ENCODE data around the gene METTL6. TPM values are rescaled to one million over a fixed set of nuclear protein-coding genes. Genes with fewer than 3 reads are reported as not detected.

The METTL6 gene
- total and polyA plus RNA-seq, 10 of the 15 experiments (the other 5 are each of a cell fraction or from before 2014, with no cell fraction given): 13.8 to 29.6 (median 20.8) TPM

DNA sequence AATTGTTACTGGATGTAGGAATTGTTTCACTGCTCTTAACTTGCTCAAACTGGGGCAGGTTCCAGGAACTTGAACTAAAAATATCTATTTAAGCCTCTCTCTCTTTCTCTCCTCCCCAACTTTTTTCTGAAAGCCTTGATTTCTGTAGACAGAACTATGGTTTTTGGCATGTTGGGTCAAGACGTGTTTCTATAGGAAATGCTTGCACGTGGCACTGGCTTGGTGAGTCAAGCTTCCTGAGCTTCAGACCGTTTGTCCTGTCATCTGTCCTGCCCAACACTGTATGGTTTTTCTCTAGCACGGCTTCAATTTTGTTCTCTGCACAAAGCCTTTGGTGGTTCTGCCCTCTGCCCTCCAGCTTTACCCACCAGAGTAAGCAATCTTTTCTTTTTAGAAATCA lies 13.5 kb upstream of the METTL6 start:
- no peak for FAIRE-seq
- ChIA-PET CTCF (interaction anchor here (0.8 to 1.2 kb wide), 2 partner anchors 11 to 136 kb away, joined by 3 to 7 read pairs; no protein-coding TSS in a partner anchor), RAD21 (ENCODE audit: unreplicated experiment) (no interaction called here)

DNA sequence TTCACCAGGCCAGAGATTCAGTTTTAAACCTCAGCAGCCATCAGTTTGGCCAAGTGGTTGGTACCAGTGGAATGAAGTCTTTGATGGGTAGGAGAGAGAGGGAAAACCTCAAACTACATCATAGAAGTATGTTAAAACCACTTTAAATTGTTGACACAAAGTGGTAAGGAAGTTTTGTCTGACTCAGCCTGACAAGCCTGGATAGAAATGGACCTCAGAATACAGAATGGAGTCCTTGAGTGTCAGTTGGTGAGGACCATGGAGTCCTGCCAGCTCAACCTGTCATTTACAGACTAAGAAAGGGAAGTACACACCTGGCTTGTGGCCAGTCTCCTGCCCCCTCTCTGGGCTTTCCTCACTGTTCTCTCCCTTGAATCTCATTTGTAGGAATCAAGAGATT lies 12.1 kb upstream of the METTL6 start:
- Histone ChIP-seq H4K20me1 (ENCODE audit: control insufficient read depth, insufficient read depth) (no peaks in the 10 kb centered on the region; the same call in 1 of the 2 replicates), H3K79me2 (ENCODE audit: control insufficient read depth, insufficient read depth, low read length) (no peaks in the 10 kb centered on the region), H3K9ac (ENCODE audit: control insufficient read depth, insufficient read depth, low read length) (no peak overlapping the region), H2AFZ (ENCODE audit: control insufficient read depth, low read depth, low read length) (no peak overlapping the region), H3K27me3 (replicated peaks in 1 of 2; ENCODE audit: control insufficient read depth in 2 of 2, insufficient read depth in 2 of 2, low read length in 1 of 2) (no peaks in the 10 kb centered on the region), H3K4me2 (ENCODE audit: control insufficient read depth, insufficient read depth) (no peak overlapping the region), H3K36me3 (ENCODE audit: control insufficient read depth in 2 of 2, insufficient read depth in 2 of 2, low read length in 1 of 2) (peaks cover 10 to 40% of the 10 kb centered on the region in 2 experiments), H3K4me1 (ENCODE audit: control insufficient read depth, insufficient read depth, low read length) (no peaks in the 10 kb centered on the region), H3K27ac (ENCODE audit: control insufficient read depth, insufficient read depth) (no peak overlapping the region), H3K9me3 (replicated peaks; ENCODE audit: control insufficient read depth, insufficient read depth, low read length) (no peaks in the 10 kb centered on the region), H3K4me3 (no peak overlapping the region)
- no peak for FAIRE-seq
- ChIA-PET SMC1A (ENCODE audit: uncharacterized antibody, unreplicated experiment) (interaction anchor here (2.0 kb wide), 1 partner anchor 9 kb away, joined by 8 read pairs; no protein-coding TSS in a partner anchor), POLR2A (no interaction called here), RAD21 (ENCODE audit: unreplicated experiment) (no interaction called here), CTCF (interaction anchor here (0.6 kb wide), 1 partner anchor 41 kb away, joined by 3 read pairs; no protein-coding TSS in a partner anchor)
- no TSS peak for BruUV-seq (replicated peaks)
- in situ Hi-C loops (cut with MboI): no loop called here
- intact Hi-C loops (cut with micrococcal nuclease; ENCODE audit: unreplicated experiment): no loop called here
- no peak for DNase-seq (ENCODE audit: low read depth, low spot score)
- ATAC-seq: peak; percentile 30; the same call in 2 of the 3 replicates
- TF ChIP-seq EGR1 (IDR thresholded peaks at IDR 0.05; ENCODE audit: borderline replicate concordance in 1 of 2, low read depth in 2 of 2, low read length in 2 of 2): no peak
- TF ChIP-seq KLF5 (IDR thresholded peaks at IDR 0.05; ENCODE audit: partially characterized antibody): no peak
- no peak for TF ChIP-seq GABPA (IDR thresholded peaks at IDR 0.05; ENCODE audit: low read depth)
- TF ChIP-seq YBX1 (IDR thresholded peaks at IDR 0.05): no peak
- TF ChIP-seq, protein P1, sequence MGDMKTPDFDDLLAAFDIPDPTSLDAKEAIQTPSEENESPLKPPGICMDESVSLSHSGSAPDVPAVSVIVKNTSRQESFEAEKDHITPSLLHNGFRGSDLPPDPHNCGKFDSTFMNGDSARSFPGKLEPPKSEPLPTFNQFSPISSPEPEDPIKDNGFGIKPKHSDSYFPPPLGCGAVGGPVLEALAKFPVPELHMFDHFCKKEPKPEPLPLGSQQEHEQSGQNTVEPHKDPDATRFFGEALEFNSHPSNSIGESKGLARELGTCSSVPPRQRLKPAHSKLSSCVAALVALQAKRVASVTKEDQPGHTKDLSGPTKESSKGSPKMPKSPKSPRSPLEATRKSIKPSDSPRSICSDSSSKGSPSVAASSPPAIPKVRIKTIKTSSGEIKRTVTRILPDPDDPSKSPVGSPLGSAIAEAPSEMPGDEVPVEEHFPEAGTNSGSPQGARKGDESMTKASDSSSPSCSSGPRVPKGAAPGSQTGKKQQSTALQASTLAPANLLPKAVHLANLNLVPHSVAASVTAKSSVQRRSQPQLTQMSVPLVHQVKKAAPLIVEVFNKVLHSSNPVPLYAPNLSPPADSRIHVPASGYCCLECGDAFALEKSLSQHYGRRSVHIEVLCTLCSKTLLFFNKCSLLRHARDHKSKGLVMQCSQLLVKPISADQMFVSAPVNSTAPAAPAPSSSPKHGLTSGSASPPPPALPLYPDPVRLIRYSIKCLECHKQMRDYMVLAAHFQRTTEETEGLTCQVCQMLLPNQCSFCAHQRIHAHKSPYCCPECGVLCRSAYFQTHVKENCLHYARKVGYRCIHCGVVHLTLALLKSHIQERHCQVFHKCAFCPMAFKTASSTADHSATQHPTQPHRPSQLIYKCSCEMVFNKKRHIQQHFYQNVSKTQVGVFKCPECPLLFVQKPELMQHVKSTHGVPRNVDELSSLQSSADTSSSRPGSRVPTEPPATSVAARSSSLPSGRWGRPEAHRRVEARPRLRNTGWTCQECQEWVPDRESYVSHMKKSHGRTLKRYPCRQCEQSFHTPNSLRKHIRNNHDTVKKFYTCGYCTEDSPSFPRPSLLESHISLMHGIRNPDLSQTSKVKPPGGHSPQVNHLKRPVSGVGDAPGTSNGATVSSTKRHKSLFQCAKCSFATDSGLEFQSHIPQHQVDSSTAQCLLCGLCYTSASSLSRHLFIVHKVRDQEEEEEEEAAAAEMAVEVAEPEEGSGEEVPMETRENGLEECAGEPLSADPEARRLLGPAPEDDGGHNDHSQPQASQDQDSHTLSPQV (IDR thresholded peaks at IDR 0.05): no peak
- TF ChIP-seq CEBPB (IDR thresholded peaks at IDR 0.05; ENCODE audit: borderline replicate concordance in 1 of 2, low read depth in 2 of 2, low read length in 2 of 2): no peak

More for the DNA sequence above, 13.5 kb upstream of the METTL6 start:
- BruUV-seq (replicated peaks): no TSS peak
- ATAC-seq (no peak), DNase-seq (ENCODE audit: low read depth, low spot score) (no peak)
- H3K4me1 ChIP-seq (ENCODE audit: control insufficient read depth, insufficient read depth, low read length): no peaks in the 10 kb centered on the region
- H3K79me2 ChIP-seq (ENCODE audit: control insufficient read depth, insufficient read depth, low read length): no peaks in the 10 kb centered on the region
- WGBS (ENCODE audit: insufficient coverage, insufficient replicate concordance, low lambda C conversion rate, missing lambda C conversion rate): 53% methylated on average over 4 of the region's 4 CpGs
- H3K27ac ChIP-seq (ENCODE audit: control insufficient read depth, insufficient read depth): no peak overlapping the region
- TF ChIP-seq FOS (IDR thresholded peaks at IDR 0.05; ENCODE audit: borderline replicate concordance, extremely low read depth, insufficient read length) (no peak), BMI1 (IDR thresholded peaks at IDR 0.05; ENCODE audit: borderline replicate concordance) (no peak), SIN3A (IDR thresholded peaks at IDR 0.05; ENCODE audit: low read depth, low read length) (no peak), SMAD5 (IDR thresholded peaks at IDR 0.05; ENCODE audit: low read depth) (no peak)
- TF ChIP-seq, protein P2, sequence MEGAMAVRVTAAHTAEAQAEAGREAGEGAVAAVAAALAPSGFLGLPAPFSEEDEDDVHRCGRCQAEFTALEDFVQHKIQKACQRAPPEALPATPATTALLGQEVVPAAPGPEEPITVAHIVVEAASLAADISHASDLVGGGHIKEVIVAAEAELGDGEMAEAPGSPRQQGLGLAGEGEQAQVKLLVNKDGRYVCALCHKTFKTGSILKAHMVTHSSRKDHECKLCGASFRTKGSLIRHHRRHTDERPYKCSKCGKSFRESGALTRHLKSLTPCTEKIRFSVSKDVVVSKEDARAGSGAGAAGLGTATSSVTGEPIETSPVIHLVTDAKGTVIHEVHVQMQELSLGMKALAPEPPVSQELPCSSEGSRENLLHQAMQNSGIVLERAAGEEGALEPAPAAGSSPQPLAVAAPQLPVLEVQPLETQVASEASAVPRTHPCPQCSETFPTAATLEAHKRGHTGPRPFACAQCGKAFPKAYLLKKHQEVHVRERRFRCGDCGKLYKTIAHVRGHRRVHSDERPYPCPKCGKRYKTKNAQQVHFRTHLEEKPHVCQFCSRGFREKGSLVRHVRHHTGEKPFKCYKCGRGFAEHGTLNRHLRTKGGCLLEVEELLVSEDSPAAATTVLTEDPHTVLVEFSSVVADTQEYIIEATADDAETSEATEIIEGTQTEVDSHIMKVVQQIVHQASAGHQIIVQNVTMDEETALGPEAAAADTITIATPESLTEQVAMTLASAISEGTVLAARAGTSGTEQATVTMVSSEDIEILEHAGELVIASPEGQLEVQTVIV (IDR thresholded peaks at IDR 0.05; ENCODE audit: borderline replicate concordance, partially characterized antibody): no peak
- ChIA-PET SMC1A (ENCODE audit: uncharacterized antibody, unreplicated experiment) (interaction anchor here (2.0 kb wide), 1 partner anchor 10 kb away, joined by 8 read pairs; no protein-coding TSS in a partner anchor), POLR2A (interaction anchor here (1.0 kb wide), 1 partner anchor 31 kb away, joined by 4 read pairs; no protein-coding TSS in a partner anchor)
- no peaks in the 10 kb centered on the region for H3K9me3 ChIP-seq (replicated peaks; ENCODE audit: control insufficient read depth, insufficient read depth, low read length)
- intact Hi-C loops (cut with micrococcal nuclease; ENCODE audit: unreplicated experiment) (no loop called here), in situ Hi-C loops (cut with MboI) (no loop called here)
- no peak overlapping the region for H3K4me2 ChIP-seq (ENCODE audit: control insufficient read depth, insufficient read depth)
- no peaks in the 10 kb centered on the region for H3K27me3 ChIP-seq (replicated peaks in 1 of 2; ENCODE audit: control insufficient read depth in 2 of 2, insufficient read depth in 2 of 2, low read length in 1 of 2)
- H2AFZ ChIP-seq (ENCODE audit: control insufficient read depth, low read depth, low read length): no peak overlapping the region
- no peak overlapping the region for H3K9ac ChIP-seq (ENCODE audit: control insufficient read depth, insufficient read depth, low read length)
- H3K4me3 ChIP-seq: no peak overlapping the region
- H4K20me1 ChIP-seq (ENCODE audit: control insufficient read depth, insufficient read depth): no peaks in the 10 kb centered on the region
- H3K36me3 ChIP-seq (ENCODE audit: control insufficient read depth in 2 of 2, insufficient read depth in 2 of 2, low read length in 1 of 2): peaks cover 7 to 27% of the 10 kb centered on the region in 2 experiments
